GM10266 (cell line): Measurements from ENCODE around the gene C12orf60.

Source experiments
- DNase-seq: peaks from one replicate; pipeline ENCODE4 v3.0.0; 2012; ENCODE audit errors: extremely low spot score
- CTCF ChIP-seq: IDR thresholded peaks from 2 replicates; pipeline ENCODE4 v1.5.1; 2012; ENCODE audit warnings: mild to moderate bottlenecking, low read depth; ENCODE audit not compliant: control insufficient read depth, insufficient read depth; ENCODE audit errors: missing control alignments

C12orf60 gene

GRCh38 chr12:14824012-14824634, 20.7 kb downstream of the C12orf60 start:
- no peak for TF ChIP-seq CTCF
- no peak for DNase-seq

GRCh38 chr12:14825256-14825655, 21.8 kb downstream of the C12orf60 start:
- TF ChIP-seq CTCF, result no peak

GRCh38 chr12:14826491-14826890, 23.0 kb downstream of the C12orf60 start:
- no peak for TF ChIP-seq CTCF
- DNase-seq, result no peak

More at GRCh38 chr12:14825256-14825655, 21.8 kb downstream of the C12orf60 start:
- DNase-seq, result no peak

GRCh38 chr12:14827043-14827442, 23.6 kb downstream of the C12orf60 start:
- DNase-seq, result no peak
- no peak for TF ChIP-seq CTCF

GRCh38 chr12:14828892-14829291, 25.4 kb downstream of the C12orf60 start:
- peak; percentile 18 for DNase-seq
- TF ChIP-seq CTCF, result no peak

GRCh38 chr12:14833336-14833735, 29.9 kb downstream of the C12orf60 start:
- no peak for TF ChIP-seq CTCF
- no peak for DNase-seq

GRCh38 chr12:14833952-14834351, 30.5 kb downstream of the C12orf60 start:
- TF ChIP-seq CTCF, result no peak
- DNase-seq, result no peak
